HG02840 (cell line): ENCODE measurements around the gene SCOC.
"Not testable (repeated sequence)": the region's sequence is repeated elsewhere in the genome, so short reads cannot be mapped to it uniquely, and the experiment has no call there.

Experiments used
- ATAC-seq: cut with Tn5 transposase; IDR thresholded peaks from one replicate; pipeline ENCODE4 v1.9.1; 2021; ENCODE audit warnings: mild to moderate bottlenecking, moderate library complexity, moderate number of reproducible peaks; ENCODE audit not compliant: unreplicated experiment, low FRiP score

The SCOC gene

GRCh38 chr4:140359562-140360427 lies 13.7 kb upstream of the SCOC start:
- ATAC-seq, result peak; percentile 85

GRCh38 chr4:140361099-140361498 lies 12.3 kb upstream of the SCOC start:
- no peak for ATAC-seq

GRCh38 chr4:140363051-140363450 lies 10.4 kb upstream of the SCOC start:
- ATAC-seq, result no peak

GRCh38 chr4:140363558-140363957 lies 9.9 kb upstream of the SCOC start:
- no peak for ATAC-seq

- ATAC-seq, result no peak
Observed at GRCh38 chr4:140367738-140368137, 5.7 kb upstream of the SCOC start.

- ATAC-seq, result no peak
Observed at GRCh38 chr4:140368686-140369085, 4.8 kb upstream of the SCOC start.

- ATAC-seq, result peak; percentile 48
Observed at GRCh38 chr4:140372751-140373327, 607 bp upstream of the SCOC start.

- no peak for ATAC-seq
Observed at GRCh38 chr4:140374130-140374477, 658 bp downstream of the SCOC start.

GRCh38 chr4:140382732-140383131 lies 9.3 kb downstream of the SCOC start:
- ATAC-seq, result no peak

- ATAC-seq, result no peak
Observed at GRCh38 chr4:140388015-140388414, 14.6 kb downstream of the SCOC start.

GRCh38 chr4:140395668-140396067 lies 22.2 kb downstream of the SCOC start:
- no peak for ATAC-seq

- ATAC-seq, result no peak
Observed at GRCh38 chr4:140400111-140400510, 26.7 kb downstream of the SCOC start.

- no peak for ATAC-seq
Observed at GRCh38 chr4:140406292-140406691, 32.8 kb downstream of the SCOC start.

GRCh38 chr4:140408974-140409373 lies 35.5 kb downstream of the SCOC start:
- ATAC-seq, result no peak

- ATAC-seq, result not testable (repeated sequence)
Observed at GRCh38 chr4:140413130-140413969, 39.9 kb downstream of the SCOC start.

- no peak for ATAC-seq
Observed at GRCh38 chr4:140423106-140423505, 49.7 kb downstream of the SCOC start.

- peak; percentile 14 for ATAC-seq
Observed at GRCh38 chr4:140426610-140427105, 53.2 kb downstream of the SCOC start.

GRCh38 chr4:140427106-140427918 lies 53.9 kb downstream of the SCOC start, which contains the start of gene CLGN:
Gene CLGN, minus strand, starts transcription at chr4:140427648. Its CDS starts 14,570 bp downstream, at chr4:140413078.
- peak; percentile 81 for ATAC-seq

GRCh38 chr4:140427919-140428471 lies 54.5 kb downstream of the SCOC start:
- ATAC-seq, result no peak
